ENCODE results near the gene COQ6.

The COQ6 gene

DNA sequence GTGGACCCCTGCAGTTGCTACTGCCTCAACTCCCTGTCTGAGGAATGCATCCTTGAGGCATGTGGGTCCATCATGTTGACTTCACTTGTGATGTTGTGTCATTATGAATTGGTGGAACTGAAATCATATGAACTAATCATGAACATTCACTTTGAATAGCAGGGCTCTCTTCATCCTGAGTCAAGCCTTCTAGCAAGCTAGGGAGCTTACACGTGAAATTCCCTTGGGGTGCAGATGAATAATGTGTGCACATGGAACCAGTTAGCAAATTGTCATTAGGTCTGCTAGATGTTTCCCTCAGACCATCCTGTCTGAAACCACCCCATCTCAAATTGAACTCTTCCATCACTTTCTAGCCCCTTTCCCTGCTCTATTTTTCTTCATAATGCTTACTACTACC, 3.6 kb downstream of the COQ6 start:
- H3K79me2 ChIP-seq, result peaks cover 4% of the 10 kb centered on the region
- H3K9me3 ChIP-seq (ENCODE audit: control insufficient read depth, low read length), result no peaks in the 10 kb centered on the region
- H3K4me2 ChIP-seq (ENCODE audit: low read length), result no peak overlapping the region
- peaks cover 8% of the 10 kb centered on the region for H3K4me1 ChIP-seq
- no peak overlapping the region for H3K9ac ChIP-seq
- TF ChIP-seq, protein P1, sequence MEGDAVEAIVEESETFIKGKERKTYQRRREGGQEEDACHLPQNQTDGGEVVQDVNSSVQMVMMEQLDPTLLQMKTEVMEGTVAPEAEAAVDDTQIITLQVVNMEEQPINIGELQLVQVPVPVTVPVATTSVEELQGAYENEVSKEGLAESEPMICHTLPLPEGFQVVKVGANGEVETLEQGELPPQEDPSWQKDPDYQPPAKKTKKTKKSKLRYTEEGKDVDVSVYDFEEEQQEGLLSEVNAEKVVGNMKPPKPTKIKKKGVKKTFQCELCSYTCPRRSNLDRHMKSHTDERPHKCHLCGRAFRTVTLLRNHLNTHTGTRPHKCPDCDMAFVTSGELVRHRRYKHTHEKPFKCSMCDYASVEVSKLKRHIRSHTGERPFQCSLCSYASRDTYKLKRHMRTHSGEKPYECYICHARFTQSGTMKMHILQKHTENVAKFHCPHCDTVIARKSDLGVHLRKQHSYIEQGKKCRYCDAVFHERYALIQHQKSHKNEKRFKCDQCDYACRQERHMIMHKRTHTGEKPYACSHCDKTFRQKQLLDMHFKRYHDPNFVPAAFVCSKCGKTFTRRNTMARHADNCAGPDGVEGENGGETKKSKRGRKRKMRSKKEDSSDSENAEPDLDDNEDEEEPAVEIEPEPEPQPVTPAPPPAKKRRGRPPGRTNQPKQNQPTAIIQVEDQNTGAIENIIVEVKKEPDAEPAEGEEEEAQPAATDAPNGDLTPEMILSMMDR (IDR thresholded peaks at IDR 0.05), result no peak
- H3K27ac ChIP-seq, result no peak overlapping the region
- H2AFZ ChIP-seq, result no peak overlapping the region
- H3K4me3 ChIP-seq (ENCODE audit: low read depth, low read length), result no peak overlapping the region
- H3K27me3 ChIP-seq (ENCODE audit: control insufficient read depth, insufficient read depth, low read length), result no peaks in the 10 kb centered on the region
- no peaks in the 10 kb centered on the region for H3K36me3 ChIP-seq (ENCODE audit: control insufficient read depth, insufficient read depth, low read length)

DNA sequence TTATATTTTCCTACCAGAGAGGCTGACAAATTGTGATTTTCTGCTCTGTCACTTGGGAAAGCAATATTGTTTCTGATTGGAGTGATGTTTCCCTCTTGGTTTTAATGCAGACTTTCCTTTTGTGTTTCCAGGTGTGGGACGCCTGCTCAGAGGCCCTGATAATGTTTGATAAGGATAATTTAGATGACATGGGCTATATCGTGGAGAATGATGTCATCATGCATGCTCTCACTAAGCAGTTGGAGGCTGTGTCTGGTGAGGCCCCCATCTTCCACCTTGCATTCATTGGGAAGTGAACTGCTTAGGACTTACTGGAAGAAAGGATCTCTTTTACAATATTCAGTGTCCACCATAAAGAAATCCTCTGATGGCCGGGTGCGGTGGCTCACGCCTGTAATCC, 5.6 kb downstream of the COQ6 start:
- Histone ChIP-seq H3K27ac (no peak overlapping the region), H3K4me3 (ENCODE audit: low read depth, low read length) (no peak overlapping the region), H3K9ac (no peak overlapping the region), H3K9me3 (ENCODE audit: control insufficient read depth, low read length) (no peaks in the 10 kb centered on the region), H3K79me2 (peaks cover 3% of the 10 kb centered on the region), H3K4me1 (peaks cover 8% of the 10 kb centered on the region), H3K27me3 (ENCODE audit: control insufficient read depth, insufficient read depth, low read length) (no peaks in the 10 kb centered on the region), H2AFZ (no peak overlapping the region), H3K4me2 (ENCODE audit: low read length) (no peak overlapping the region), H3K36me3 (ENCODE audit: control insufficient read depth, insufficient read depth, low read length) (no peaks in the 10 kb centered on the region)
- TF ChIP-seq, protein P1 (IDR thresholded peaks at IDR 0.05), result no peak

DNA sequence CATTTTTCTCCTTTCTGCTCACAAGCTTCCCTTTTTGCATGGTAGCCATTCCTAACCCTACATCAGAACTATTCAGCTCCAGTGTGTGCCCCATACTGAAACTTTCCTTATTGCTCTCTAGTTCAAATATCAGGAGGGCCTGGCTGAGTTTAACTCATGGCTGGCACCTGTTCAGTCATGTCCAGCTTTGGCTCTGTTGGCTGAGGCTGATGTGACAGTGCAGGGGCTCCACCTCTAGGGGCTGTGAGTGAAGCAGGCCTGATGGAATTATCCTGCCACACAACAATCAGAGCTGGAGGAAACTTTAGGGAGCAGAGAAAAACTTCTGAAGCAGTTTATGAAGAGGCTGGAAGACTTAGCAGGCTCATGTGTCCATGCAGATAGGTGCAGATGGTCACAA, 8.5 kb downstream of the COQ6 start:
- H3K4me1 ChIP-seq, result no peaks in the 10 kb centered on the region
- H3K4me3 ChIP-seq (ENCODE audit: low read depth, low read length), result no peak overlapping the region

DNA sequence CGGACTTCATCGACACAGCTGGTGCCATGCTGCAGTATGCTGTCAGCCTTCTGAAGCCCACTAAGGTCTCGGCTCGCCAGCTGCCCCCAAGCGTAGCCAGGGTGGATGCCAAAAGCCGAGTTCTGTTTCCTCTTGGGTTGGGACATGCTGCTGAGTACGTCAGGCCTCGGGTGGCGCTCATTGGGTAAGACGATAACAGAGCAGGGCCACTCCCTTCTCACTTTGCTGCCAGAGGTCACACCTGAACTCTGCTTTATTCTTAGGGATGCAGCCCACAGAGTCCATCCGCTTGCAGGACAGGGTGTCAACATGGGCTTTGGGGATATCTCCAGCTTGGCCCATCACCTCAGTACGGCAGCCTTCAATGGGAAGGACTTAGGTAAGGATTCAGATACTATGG, 11.1 kb downstream of the COQ6 start:
- TF ChIP-seq, protein P1 (IDR thresholded peaks at IDR 0.05), result no peak
- H3K36me3 ChIP-seq (ENCODE audit: control insufficient read depth, insufficient read depth, low read length), result no peaks in the 10 kb centered on the region
- no peak overlapping the region for H3K4me2 ChIP-seq (ENCODE audit: low read length)
- no peak overlapping the region for H3K27ac ChIP-seq
- H3K79me2 ChIP-seq, result no peaks in the 10 kb centered on the region
- H3K9ac ChIP-seq, result no peak overlapping the region
- no peaks in the 10 kb centered on the region for H3K9me3 ChIP-seq (ENCODE audit: control insufficient read depth, low read length)
- H3K4me3 ChIP-seq (ENCODE audit: low read depth, low read length), result no peak overlapping the region
- H3K4me1 ChIP-seq, result no peaks in the 10 kb centered on the region
- no peak overlapping the region for H2AFZ ChIP-seq
- no peaks in the 10 kb centered on the region for H3K27me3 ChIP-seq (ENCODE audit: control insufficient read depth, insufficient read depth, low read length)

More for the DNA sequence above, 8.5 kb downstream of the COQ6 start:
- H3K79me2 ChIP-seq, result no peaks in the 10 kb centered on the region
- H3K9ac ChIP-seq, result no peak overlapping the region
- no peak overlapping the region for H2AFZ ChIP-seq
- H3K9me3 ChIP-seq (ENCODE audit: control insufficient read depth, low read length), result no peaks in the 10 kb centered on the region
- TF ChIP-seq, protein P1 (IDR thresholded peaks at IDR 0.05), result no peak
- no peaks in the 10 kb centered on the region for H3K36me3 ChIP-seq (ENCODE audit: control insufficient read depth, insufficient read depth, low read length)
- no peak overlapping the region for H3K4me2 ChIP-seq (ENCODE audit: low read length)
- no peaks in the 10 kb centered on the region for H3K27me3 ChIP-seq (ENCODE audit: control insufficient read depth, insufficient read depth, low read length)
- no peak overlapping the region for H3K27ac ChIP-seq

DNA sequence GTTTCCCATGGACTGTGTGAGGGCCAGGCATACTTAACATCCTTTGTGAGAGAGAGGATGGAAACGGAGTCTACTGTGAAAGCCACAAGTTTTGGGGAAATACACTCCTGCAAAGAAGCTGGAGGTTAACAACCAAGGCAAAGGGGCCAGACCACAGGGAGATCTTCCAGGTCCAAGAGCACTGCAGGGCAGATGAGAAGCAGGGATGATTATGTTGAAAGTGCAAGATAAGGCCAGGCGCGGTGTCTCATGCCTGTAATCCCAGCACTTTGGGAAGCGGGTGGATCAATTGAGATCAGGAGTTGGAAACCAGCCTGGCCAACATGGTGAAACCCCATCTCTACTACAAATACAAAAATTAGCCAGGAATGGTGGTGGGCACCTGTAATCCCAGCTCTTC, 15.1 kb downstream of the COQ6 start:
- no peak overlapping the region for H3K4me3 ChIP-seq (ENCODE audit: low read depth, low read length)
- no peaks in the 10 kb centered on the region for H3K36me3 ChIP-seq (ENCODE audit: control insufficient read depth, insufficient read depth, low read length)
- H3K9me3 ChIP-seq (ENCODE audit: control insufficient read depth, low read length), result no peaks in the 10 kb centered on the region
- H2AFZ ChIP-seq, result no peak overlapping the region
- H3K27me3 ChIP-seq (ENCODE audit: control insufficient read depth, insufficient read depth, low read length), result no peaks in the 10 kb centered on the region
- TF ChIP-seq, protein P1 (IDR thresholded peaks at IDR 0.05), result no peak
- H3K4me2 ChIP-seq (ENCODE audit: low read length), result no peak overlapping the region
- H3K27ac ChIP-seq, result no peak overlapping the region
- no peaks in the 10 kb centered on the region for H3K4me1 ChIP-seq
- no peaks in the 10 kb centered on the region for H3K79me2 ChIP-seq
- no peak overlapping the region for H3K9ac ChIP-seq
